ENCODE results near the gene POTEM.
"Not testable (repeated sequence)": the region's sequence is repeated elsewhere in the genome, so short reads cannot be mapped to it uniquely, and the experiment has no call there.

The POTEM gene

GRCh38 chr14:18967134-18967533 is at the start of gene POTEM:
TSS of gene POTEM (plus strand) at chr14:18967434. CDS start at chr14:18967486, 52 bp downstream.
- DNase-seq, result not testable (repeated sequence)

- DNase-seq, result not testable (repeated sequence)
These were observed 48.9 kb upstream of the POTEM start for GRCh38 chr14:18918345-18918744.

DNA sequence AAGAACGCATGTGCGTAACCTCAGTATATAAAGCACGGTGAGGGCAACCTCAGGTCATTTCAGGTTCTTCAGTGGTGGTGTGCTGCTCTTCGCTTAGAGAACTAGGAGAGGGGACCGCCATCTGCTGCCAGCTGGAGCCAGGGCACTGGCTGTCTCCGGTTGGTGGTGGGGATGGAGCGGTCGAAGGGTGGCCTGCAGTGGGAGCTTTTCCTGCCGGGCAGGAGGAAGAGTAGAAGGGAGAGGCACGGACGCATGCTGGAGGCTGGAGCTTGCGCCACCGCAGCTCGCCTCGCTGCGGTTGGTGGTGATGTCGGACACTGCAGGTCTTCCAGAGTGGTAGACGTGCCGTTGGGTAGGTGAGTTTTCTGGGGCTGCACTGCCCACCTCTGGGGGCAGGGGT is 47.2 kb upstream of the POTEM start:
- not testable (repeated sequence) for DNase-seq

- not testable (repeated sequence) for DNase-seq
These were observed 46.1 kb upstream of the POTEM start for GRCh38 chr14:18921055-18921701.

GRCh38 chr14:18936848-18937247 is 30.4 kb upstream of the POTEM start:
- DNase-seq, result not testable (repeated sequence)

- DNase-seq, result not testable (repeated sequence)
These were observed 28.5 kb upstream of the POTEM start for GRCh38 chr14:18938733-18939132.

- DNase-seq, result not testable (repeated sequence)
These were observed 17.3 kb upstream of the POTEM start for GRCh38 chr14:18949939-18950338.

DNA sequence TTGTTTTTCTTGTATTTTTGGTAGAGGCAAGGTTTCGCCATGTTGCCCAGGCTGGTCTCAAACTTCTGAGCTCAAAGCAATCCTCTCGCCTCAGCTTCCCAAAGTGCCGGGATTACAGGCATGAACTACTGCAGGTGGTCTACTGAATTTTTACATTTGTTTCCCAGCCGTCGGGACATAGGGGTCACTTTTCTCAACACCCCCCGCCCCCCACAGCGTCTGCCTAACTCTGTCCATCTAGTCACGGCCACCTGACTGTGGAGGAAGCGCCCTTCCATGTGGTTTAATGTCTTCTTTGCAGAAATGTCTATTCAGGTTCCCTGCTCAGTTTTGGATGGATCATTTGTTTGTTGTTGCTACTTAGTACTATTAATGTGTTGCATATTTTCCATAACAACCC is 14.1 kb upstream of the POTEM start:
- DNase-seq, result not testable (repeated sequence)

GRCh38 chr14:18955816-18956215 is 11.4 kb upstream of the POTEM start:
- not testable (repeated sequence) for DNase-seq

GRCh38 chr14:18961576-18961975 is 5.7 kb upstream of the POTEM start:
- DNase-seq, result not testable (repeated sequence)

DNA sequence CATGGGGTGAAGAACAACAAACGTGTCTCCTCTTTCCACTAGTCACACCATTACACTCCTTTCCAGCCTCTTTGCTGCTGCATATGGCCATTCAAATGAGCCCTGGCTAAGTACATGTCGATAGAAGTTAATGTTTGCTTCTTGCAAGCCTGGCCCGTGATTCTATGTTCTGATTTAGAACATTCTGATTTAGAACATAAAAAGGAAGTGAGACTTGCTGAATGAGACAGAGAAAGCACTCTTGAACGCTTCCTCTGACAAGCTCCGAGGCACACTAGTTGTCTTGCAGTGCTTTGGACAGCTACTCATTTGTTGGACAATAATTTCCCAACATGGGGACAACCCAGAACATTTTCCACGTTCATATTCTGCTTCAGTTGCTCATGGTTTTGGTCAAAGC is 5.1 kb upstream of the POTEM start:
- not testable (repeated sequence) for DNase-seq

- not testable (repeated sequence) for DNase-seq
These were observed 4.0 kb upstream of the POTEM start for GRCh38 chr14:18963276-18963675.

- DNase-seq, result not testable (repeated sequence)
These were observed 2.4 kb upstream of the POTEM start for GRCh38 chr14:18964878-18965277.

DNA sequence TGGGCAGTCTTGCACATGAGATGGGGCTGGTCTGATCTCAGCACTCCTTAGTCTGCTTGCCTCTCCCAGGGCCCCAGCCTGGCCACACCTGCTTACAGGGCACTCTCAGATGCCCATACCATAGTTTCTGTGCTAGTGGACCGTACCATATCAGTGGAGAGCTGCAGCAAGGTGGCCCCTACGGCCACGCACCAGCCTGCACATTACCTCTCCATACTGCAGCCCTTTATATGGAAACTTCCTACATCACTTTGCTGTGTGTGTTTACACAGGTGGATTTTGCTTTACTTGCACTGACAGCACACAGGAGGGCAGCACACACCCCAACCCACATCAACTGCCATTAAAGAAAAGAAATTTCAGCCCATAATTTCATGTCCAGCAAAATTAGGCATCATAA is 35.3 kb downstream of the POTEM start:
- not testable (repeated sequence) for DNase-seq

GRCh38 chr14:19006490-19006889 is 39.3 kb downstream of the POTEM start:
- not testable (repeated sequence) for DNase-seq

DNA sequence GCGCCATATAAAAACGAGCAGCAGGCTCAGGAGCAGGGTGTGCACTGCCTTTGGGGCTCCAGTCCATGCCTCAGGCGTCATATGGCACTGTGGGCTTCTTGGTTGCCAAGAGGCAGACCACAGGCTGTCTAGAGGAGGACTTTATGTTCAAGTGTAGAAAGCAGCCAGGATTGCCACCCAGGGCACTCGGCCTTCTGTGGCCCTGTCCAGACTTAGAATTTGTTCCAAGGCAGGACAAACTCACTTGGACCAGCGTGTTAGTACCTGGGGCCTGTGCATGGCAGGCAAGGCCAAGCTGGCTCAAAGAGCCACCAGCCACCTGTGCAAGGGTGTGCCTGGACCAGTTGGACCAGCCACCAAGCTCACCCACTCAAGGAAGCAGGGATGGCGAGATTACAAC is 40.4 kb downstream of the POTEM start:
- not testable (repeated sequence) for DNase-seq

GRCh38 chr14:19011029-19011428 is 43.8 kb downstream of the POTEM start:
- not testable (repeated sequence) for DNase-seq

- not testable (repeated sequence) for DNase-seq
These were observed 44.5 kb downstream of the POTEM start for GRCh38 chr14:19011703-19012102.

GRCh38 chr14:19015185-19015584 is 48.0 kb downstream of the POTEM start:
- DNase-seq, result not testable (repeated sequence)

GRCh38 chr14:19025080-19025589 is 57.9 kb downstream of the POTEM start:
- DNase-seq, result not testable (repeated sequence)

DNA sequence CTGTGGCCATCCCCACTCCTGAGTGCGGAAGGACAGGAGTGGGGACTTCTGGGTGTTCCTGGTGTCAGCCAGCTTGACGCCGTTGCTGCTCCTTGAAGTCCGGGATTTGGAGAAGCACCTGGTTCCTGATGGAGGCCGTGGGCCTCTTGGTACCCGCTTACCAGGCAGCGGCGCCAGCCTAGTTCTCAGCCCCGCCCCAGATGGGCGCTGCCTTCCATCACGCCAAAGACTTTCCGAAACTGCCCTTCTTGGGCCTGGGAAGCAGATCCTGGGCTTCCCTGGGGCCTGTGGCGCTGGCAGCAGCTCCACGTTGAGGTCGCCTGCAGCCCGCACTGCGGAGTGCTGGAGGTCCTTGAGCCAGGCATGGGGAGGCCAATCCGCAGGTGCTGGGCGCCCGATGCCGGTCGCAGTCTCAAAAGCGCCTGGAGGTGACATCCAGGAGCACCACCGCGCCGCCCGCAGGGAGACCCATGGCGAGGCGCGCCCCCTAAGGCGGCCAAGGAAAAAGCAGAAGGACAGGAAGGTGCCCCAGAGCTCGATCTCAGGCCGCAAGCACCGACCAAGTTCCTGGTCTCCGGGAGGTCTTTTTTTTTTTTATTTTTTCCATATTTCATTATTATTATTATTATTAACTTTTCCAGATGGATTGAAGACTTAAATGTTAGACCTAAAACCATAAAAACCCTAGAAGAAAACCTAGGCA is 59.6 kb downstream of the POTEM start:
- DNase-seq, result not testable (repeated sequence)

DNA sequence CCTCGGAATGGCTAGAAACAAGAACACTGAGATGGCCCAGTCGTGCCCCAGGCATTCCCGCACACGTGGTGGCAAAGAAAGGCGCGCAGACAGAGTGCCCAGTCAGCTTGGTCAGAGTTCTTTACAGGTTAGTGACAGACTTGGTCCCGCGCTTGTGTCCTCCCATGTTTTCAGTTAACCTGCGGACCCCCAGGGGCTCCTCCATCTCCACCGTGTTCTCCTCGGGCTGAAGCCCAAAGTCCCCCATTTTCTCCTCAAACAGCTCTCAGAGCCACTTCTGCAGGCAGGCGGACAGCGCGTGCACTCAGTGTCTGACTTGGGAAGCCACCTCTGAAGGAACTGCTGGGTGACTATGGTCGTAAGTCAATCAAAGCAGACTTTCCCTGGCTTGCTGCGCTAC is 60.7 kb downstream of the POTEM start:
- DNase-seq, result not testable (repeated sequence)

DNA sequence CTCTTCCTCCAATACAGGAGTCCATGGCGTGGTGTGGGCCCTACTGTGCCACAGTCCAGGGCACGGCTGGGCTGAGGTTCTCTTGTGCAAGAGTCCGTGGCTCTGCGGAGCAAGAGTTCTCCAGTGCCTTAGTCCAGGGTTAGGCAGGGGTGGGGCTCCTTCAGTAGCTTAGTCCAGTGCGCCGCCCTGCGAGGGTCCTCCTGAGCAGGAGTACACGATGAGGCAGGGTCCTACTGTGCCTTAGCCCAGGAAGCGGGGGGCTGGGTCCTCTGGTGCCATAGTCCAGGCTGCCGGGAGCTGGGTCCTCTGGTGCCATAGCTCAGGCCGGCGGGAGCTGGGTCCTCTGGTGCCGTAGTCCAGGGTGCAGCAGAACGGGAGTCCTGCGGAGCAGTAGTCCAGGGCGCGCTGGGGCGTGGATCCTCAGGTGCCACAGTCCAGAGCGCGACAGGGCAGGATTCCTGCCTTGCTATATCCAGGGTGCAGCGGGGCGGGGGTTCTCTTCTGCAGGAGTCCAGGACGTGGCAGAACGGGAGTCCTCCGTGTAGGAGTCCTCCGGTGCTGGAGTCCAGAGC is 69.7 kb downstream of the POTEM start:
- not testable (repeated sequence) for DNase-seq

Data from hematopoietic multipotent progenitor cell treated with erythropoietin and hydrocortisone succinate and interleukin-3 and kit ligand, for 8 days (in vitro differentiated cells).